Endodermal cell (in vitro differentiated cells): ENCODE measurements around the gene CHTOP. TPM values are rescaled to one million over a fixed set of nuclear protein-coding genes. Genes with fewer than 3 reads are reported as not detected.

ENCODE experiments used
- DNase-seq: peaks from one replicate; pipeline ENCODE4 v3.0.0-alpha.2; 2017
- H3K27ac ChIP-seq: 2 replicates; pipeline ENCODE4 v1.5.1; 2013; ENCODE audit warnings: mild to moderate bottlenecking, low read depth, low read length, moderate library complexity
- H3K27me3 ChIP-seq: 2 replicates; pipeline ENCODE4 v1.6.1; 2013; ENCODE audit warnings: mild to moderate bottlenecking, low read length, moderate library complexity; ENCODE audit not compliant: insufficient read depth, control insufficient read depth, poor library complexity, severe bottlenecking
- H3K36me3 ChIP-seq: 2 replicates; pipeline ENCODE4 v1.7.0; 2013; ENCODE audit warnings: mild to moderate bottlenecking, low read length, moderate library complexity; ENCODE audit not compliant: control insufficient read depth, insufficient read depth
- H3K4me1 ChIP-seq: one replicate; pipeline ENCODE4 v1.7.0; 2013; ENCODE audit warnings: low read length; ENCODE audit not compliant: control insufficient read depth, insufficient read depth
- H3K4me3 ChIP-seq: 2 replicates; pipeline ENCODE4 v1.5.1; 2013; ENCODE audit warnings: mild to moderate bottlenecking, low read length, moderate library complexity
- H3K9ac ChIP-seq: 2 replicates; pipeline ENCODE4 v1.6.1; 2013; ENCODE audit warnings: mild to moderate bottlenecking, low read length, moderate library complexity; ENCODE audit not compliant: poor library complexity, severe bottlenecking; ENCODE audit errors: extremely low read depth
- H3K9me3 ChIP-seq: 2 replicates; pipeline ENCODE4 v1.6.1; 2013; ENCODE audit warnings: mild to moderate bottlenecking, low read length, moderate library complexity; ENCODE audit not compliant: control insufficient read depth
- H3K27ac Mint-ChIP-seq: 2 replicates; pipeline ENCODE4 v1.8.0; 2020; ENCODE audit warnings: mixed read lengths
- H3K27me3 Mint-ChIP-seq: 2 replicates; pipeline ENCODE4 v1.8.0; 2021; ENCODE audit warnings: mild to moderate bottlenecking, mixed read lengths; ENCODE audit not compliant: insufficient read depth
- H3K36me3 Mint-ChIP-seq: 2 replicates; pipeline ENCODE4 v1.8.0; 2020; ENCODE audit warnings: low read depth, mixed read lengths
- H3K4me1 Mint-ChIP-seq: 2 replicates; pipeline ENCODE4 v1.8.0; 2020; ENCODE audit warnings: mixed read lengths
- H3K4me3 Mint-ChIP-seq: 2 replicates; pipeline ENCODE4 v1.8.0; 2020; ENCODE audit warnings: mild to moderate bottlenecking, moderate library complexity, mixed read lengths
- H3K9me3 Mint-ChIP-seq: 2 replicates; pipeline ENCODE4 v1.8.0; 2020; ENCODE audit warnings: mild to moderate bottlenecking, mixed read lengths
- WGBS, 2 experiments: methylation state at CpG; one replicate each; pipeline versions ENCODE4 v1.1.5 to v1.1.7; 2013; ENCODE audit warnings: missing lambda C conversion rate in 2 of 2, mixed read lengths in 1 of 2; ENCODE audit not compliant: insufficient coverage in 1 of 2, insufficient read length in 1 of 2; 5-methylcytosine and 5-hydroxymethylcytosine counted together
- total RNA-seq, 2 donors: library from RNA; stranded (reverse); fragmentation: NEBNext Ultra II Directional in 1 of 2; extraction: Animal tissue kit (Norgen Biotek cat#: 25700) in 1 of 2; gene quantifications; 2 replicates in 1 of 2; 3 replicates in 1 of 2; pipeline ENCODE4 v1.2.1, GENCODE V29; 2021
- TF ChIP-seq, protein P1 (sequence below): fragments of 200-600 bp; sonication (generic); conservative IDR thresholded peaks from 2 replicates; pipeline ENCODE4 v1.5.0; 2021; ENCODE audit warnings: antibody characterized with exemption, mild to moderate bottlenecking

Gene CHTOP
- total RNA-seq, 2 donors from 2014 or later: 98.4 to 117 TPM

GRCh38 chr1:153627715-153628626, 5.9 kb upstream of the CHTOP start, which contains the start of gene S100A1:
Gene S100A1, plus strand, starts transcription at chr1:153628434. Its CDS starts 2,088 bp downstream, at chr1:153630522.
- TF ChIP-seq, protein P1, sequence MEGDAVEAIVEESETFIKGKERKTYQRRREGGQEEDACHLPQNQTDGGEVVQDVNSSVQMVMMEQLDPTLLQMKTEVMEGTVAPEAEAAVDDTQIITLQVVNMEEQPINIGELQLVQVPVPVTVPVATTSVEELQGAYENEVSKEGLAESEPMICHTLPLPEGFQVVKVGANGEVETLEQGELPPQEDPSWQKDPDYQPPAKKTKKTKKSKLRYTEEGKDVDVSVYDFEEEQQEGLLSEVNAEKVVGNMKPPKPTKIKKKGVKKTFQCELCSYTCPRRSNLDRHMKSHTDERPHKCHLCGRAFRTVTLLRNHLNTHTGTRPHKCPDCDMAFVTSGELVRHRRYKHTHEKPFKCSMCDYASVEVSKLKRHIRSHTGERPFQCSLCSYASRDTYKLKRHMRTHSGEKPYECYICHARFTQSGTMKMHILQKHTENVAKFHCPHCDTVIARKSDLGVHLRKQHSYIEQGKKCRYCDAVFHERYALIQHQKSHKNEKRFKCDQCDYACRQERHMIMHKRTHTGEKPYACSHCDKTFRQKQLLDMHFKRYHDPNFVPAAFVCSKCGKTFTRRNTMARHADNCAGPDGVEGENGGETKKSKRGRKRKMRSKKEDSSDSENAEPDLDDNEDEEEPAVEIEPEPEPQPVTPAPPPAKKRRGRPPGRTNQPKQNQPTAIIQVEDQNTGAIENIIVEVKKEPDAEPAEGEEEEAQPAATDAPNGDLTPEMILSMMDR: no peak
- Histone ChIP-seq H3K27me3 (no peaks in the 10 kb centered on the region), H3K9ac (peak within 1 kb of the TSS; percentile 85), H3K36me3 (peaks cover 29% of the 10 kb centered on the region), H3K4me3 (peak within 1 kb of the TSS; percentile 99), H3K4me1 (no peaks in the 10 kb centered on the region), H3K9me3 (no peaks in the 10 kb centered on the region), H3K27ac (peak within 1 kb of the TSS; percentile 63)
- Mint-ChIP-seq H3K4me3 (peak within 1 kb of the TSS; percentile 89), H3K36me3 (peaks cover 32% of the 10 kb centered on the region), H3K27ac (peak within 1 kb of the TSS; percentile 96), H3K4me1 (peaks cover 31% of the 10 kb centered on the region), H3K9me3 (no peaks in the 10 kb centered on the region), H3K27me3 (no peaks in the 10 kb centered on the region)
- WGBS, 2 experiments: 74 to 87% methylated on average over 3 to 10 of the region's 10 CpGs
- peak; percentile 73 for DNase-seq

GRCh38 chr1:153628638-153629342, 5.1 kb upstream of the CHTOP start:
- Histone ChIP-seq H3K36me3 (peaks cover 21% of the 10 kb centered on the region), H3K27ac (no peak overlapping the region), H3K27me3 (no peaks in the 10 kb centered on the region), H3K4me3 (no peak overlapping the region), H3K4me1 (no peaks in the 10 kb centered on the region), H3K9ac (no peak overlapping the region), H3K9me3 (no peaks in the 10 kb centered on the region)
- Mint-ChIP-seq H3K9me3 (peaks cover 4% of the 10 kb centered on the region), H3K36me3 (peaks cover 25% of the 10 kb centered on the region), H3K27ac (peak overlapping the region; percentile 45), H3K4me3 (no peak overlapping the region), H3K27me3 (no peaks in the 10 kb centered on the region), H3K4me1 (peaks cover 35% of the 10 kb centered on the region)
- 91 to 100% methylated on average over 2 to 6 of the region's 6 CpGs for WGBS, 2 experiments
- no peak for DNase-seq
- TF ChIP-seq, protein P1: no peak

DNA sequence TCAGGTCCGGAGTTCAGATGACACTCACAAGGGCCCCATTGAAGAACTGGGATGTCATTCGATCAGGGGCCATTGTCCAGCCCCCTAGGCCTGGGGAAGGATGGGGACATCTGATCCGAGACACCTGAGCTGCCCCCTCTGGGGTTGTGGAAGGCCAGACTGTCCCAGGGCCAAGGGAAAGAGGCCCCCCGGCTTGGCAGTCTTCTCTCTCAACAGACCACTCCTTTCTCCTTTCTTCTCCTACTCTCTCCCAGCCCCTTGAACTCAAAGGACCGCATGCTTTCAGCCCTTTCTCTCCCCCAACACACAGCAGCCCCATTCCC, 4.6 kb upstream of the CHTOP start:
- H3K27ac Mint-ChIP-seq: no peak overlapping the region
- peaks cover 30% of the 10 kb centered on the region for H3K4me1 Mint-ChIP-seq
- TF ChIP-seq, protein P1: no peak
- Histone ChIP-seq H3K9ac (no peak overlapping the region), H3K4me1 (no peaks in the 10 kb centered on the region), H3K4me3 (no peak overlapping the region), H3K27ac (no peak overlapping the region), H3K9me3 (no peaks in the 10 kb centered on the region), H3K36me3 (peaks cover 16% of the 10 kb centered on the region), H3K27me3 (no peaks in the 10 kb centered on the region)
- H3K36me3 Mint-ChIP-seq: peaks cover 21% of the 10 kb centered on the region
- DNase-seq: no peak
- H3K9me3 Mint-ChIP-seq: peaks cover 4% of the 10 kb centered on the region
- 90 to 93% methylated on average over 3 to 5 of the region's 5 CpGs for WGBS, 2 experiments
- no peak overlapping the region for H3K4me3 Mint-ChIP-seq
- H3K27me3 Mint-ChIP-seq: no peaks in the 10 kb centered on the region
